BLaER1 (cell line): ENCODE data around the gene CDK12.
"Not testable (repeated sequence)": the region's sequence is repeated elsewhere in the genome, so short reads cannot be mapped to it uniquely, and the experiment has no call there.

Experiments used
- H3K27ac ChIP-seq: shearing (Covaris generic); formaldehyde crosslinking; 2 replicates; pipeline ENCODE4 v1.8.1; 2022
- H3K27me3 ChIP-seq: shearing (Covaris generic); formaldehyde crosslinking; 2 replicates; pipeline ENCODE4 v1.8.1; 2022
- H3K36me3 ChIP-seq: shearing (Covaris generic); formaldehyde crosslinking; 2 replicates; pipeline ENCODE4 v1.8.1; 2022
- H3K4me1 ChIP-seq: shearing (Covaris generic); formaldehyde crosslinking; 2 replicates; pipeline ENCODE4 v1.8.1; 2022
- H3K4me2 ChIP-seq: shearing (Covaris generic); formaldehyde crosslinking; 2 replicates; pipeline ENCODE4 v1.8.1; 2022
- H3K4me3 ChIP-seq: shearing (Covaris generic); formaldehyde crosslinking; 2 replicates; pipeline ENCODE4 v1.8.1; 2022
- H3K9ac ChIP-seq: shearing (Covaris generic); formaldehyde crosslinking; 2 replicates; pipeline ENCODE4 v1.8.1; 2022
- H3K9me3 ChIP-seq: shearing (Covaris generic); formaldehyde crosslinking; 2 replicates; pipeline ENCODE4 v1.8.1; 2022
- H4K20me1 ChIP-seq: shearing (Covaris generic); formaldehyde crosslinking; 2 replicates; pipeline ENCODE4 v1.8.1; 2022
- Cebpa-rat ChIP-seq: shearing (Covaris generic); IDR thresholded peaks from 2 replicates; pipeline ENCODE4 v1.8.1; 2022

CDK12 gene

GRCh38 chr17:39461926-39462569 is 762 bp downstream of the CDK12 start:
- Histone ChIP-seq H3K9ac (peak overlapping the region; percentile 97), H3K4me1 (peaks cover 29% of the 10 kb centered on the region), H3K27me3 (no peaks in the 10 kb centered on the region), H3K4me3 (peak overlapping the region; percentile 79), H3K9me3 (no peaks in the 10 kb centered on the region), H3K27ac (peak overlapping the region; percentile 97), H4K20me1 (peaks cover 52% of the 10 kb centered on the region), H3K36me3 (peaks cover 13% of the 10 kb centered on the region), H3K4me2 (peak overlapping the region; percentile 94)
- TF ChIP-seq Cebpa-rat, result no peak

- H3K36me3 ChIP-seq, result peaks cover 21% of the 10 kb centered on the region
- peak overlapping the region; percentile 94 for H3K4me2 ChIP-seq
- peak overlapping the region; percentile 79 for H3K4me3 ChIP-seq
- peaks cover 29% of the 10 kb centered on the region for H3K4me1 ChIP-seq
- no peak for TF ChIP-seq Cebpa-rat
- peak overlapping the region; percentile 97 for H3K27ac ChIP-seq
- H3K9me3 ChIP-seq, result no peaks in the 10 kb centered on the region
- peaks cover 60% of the 10 kb centered on the region for H4K20me1 ChIP-seq
- no peaks in the 10 kb centered on the region for H3K27me3 ChIP-seq
- peak overlapping the region; percentile 97 for H3K9ac ChIP-seq
Observed at GRCh38 chr17:39462631-39463375, 1.5 kb downstream of the CDK12 start.

DNA sequence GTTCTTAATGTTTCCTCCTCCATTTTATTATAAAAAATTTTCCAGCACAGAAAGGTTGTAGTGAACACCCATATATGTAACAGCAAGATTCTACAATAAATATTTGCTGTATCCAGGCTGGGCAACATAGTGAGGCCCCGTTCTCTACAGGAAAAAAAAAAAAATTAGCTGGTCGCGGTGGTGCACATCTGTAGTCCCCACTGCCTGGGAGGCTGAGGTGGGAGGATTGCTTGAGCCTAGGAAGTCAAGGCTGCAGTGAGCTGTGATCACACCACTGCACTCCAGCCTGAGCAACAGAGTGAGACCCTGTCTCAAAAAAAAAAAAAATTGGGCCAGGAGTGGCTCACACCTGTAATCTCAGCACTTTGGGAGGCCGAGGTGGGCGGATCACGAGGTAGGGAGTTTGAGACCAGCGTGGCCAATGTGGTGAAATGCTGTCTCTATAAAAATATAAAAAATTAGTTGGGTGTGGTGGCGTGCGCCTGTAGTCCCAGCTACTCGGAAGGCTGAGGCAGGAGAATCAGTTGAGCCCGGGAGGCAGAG is 3.4 kb downstream of the CDK12 start:
- Histone ChIP-seq H3K4me3 (peak overlapping the region; percentile 79), H4K20me1 (peaks cover 79% of the 10 kb centered on the region), H3K4me1 (peaks cover 29% of the 10 kb centered on the region), H3K9ac (peak overlapping the region; percentile 97), H3K4me2 (peak overlapping the region; percentile 94), H3K36me3 (peaks cover 37% of the 10 kb centered on the region)
- not testable (repeated sequence) for H3K27ac ChIP-seq, H3K27me3 ChIP-seq, H3K9me3 ChIP-seq

DNA sequence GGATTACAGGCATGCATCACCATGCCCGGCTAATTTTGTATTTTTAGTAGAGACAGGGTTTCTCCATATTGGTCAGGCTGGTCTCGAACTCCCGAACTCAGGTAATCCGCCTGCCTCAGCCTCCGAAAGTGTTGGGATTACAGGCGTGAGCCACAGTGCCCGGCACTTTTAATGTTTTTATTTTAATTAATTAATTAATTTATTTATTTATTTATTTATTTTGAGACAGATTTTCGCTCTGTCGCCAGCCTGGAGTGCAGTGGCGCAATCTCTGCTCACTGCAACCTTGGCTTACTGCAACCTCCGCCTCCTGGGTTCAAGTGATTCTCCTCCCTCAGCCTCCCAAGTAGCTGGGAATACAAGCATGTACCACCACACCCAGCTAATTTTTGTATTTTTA is 7.3 kb downstream of the CDK12 start:
- H3K9me3 ChIP-seq, H3K4me3 ChIP-seq, H3K4me2 ChIP-seq, H3K9ac ChIP-seq, H3K27ac ChIP-seq, H3K27me3 ChIP-seq: not testable (repeated sequence)
- Histone ChIP-seq H3K36me3 (peaks cover 76% of the 10 kb centered on the region), H3K4me1 (peaks cover 24% of the 10 kb centered on the region), H4K20me1 (peaks cover 97% of the 10 kb centered on the region)

- Histone ChIP-seq H3K4me1 (no peaks in the 10 kb centered on the region), H3K4me2 (no peak overlapping the region), H3K36me3 (peaks cover 97% of the 10 kb centered on the region), H3K4me3 (no peak overlapping the region), H4K20me1 (peaks cover 94% of the 10 kb centered on the region), H3K9me3 (no peaks in the 10 kb centered on the region), H3K27me3 (no peaks in the 10 kb centered on the region), H3K27ac (no peak overlapping the region), H3K9ac (no peak overlapping the region)
- no peak for TF ChIP-seq Cebpa-rat
Observed at GRCh38 chr17:39473310-39473709, 12.0 kb downstream of the CDK12 start.

DNA sequence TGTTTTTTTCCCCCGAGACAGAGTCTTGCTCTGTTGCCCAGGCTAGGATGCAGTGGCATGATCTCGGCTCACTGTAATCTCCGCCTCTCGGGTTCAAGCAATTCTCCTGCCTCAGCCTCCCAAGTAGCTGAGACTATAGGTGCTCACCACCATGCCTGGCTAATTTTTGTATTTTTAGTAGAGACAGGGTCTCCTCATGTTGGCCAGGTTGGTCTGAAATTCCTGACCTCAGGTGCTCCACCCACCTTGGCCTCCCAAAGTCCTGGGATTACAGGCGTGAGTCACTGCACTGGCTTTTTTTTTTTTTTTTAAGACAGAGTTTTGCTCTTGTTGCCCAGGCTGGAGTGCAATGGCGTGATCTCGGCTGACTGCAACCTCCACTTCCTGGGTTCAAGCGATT is 18.3 kb downstream of the CDK12 start:
- Histone ChIP-seq H3K36me3 (peaks cover 99% of the 10 kb centered on the region), H4K20me1 (peaks cover 89% of the 10 kb centered on the region)
- H3K9ac ChIP-seq, H3K4me1 ChIP-seq, H3K4me2 ChIP-seq, H3K27ac ChIP-seq, H3K9me3 ChIP-seq, H3K4me3 ChIP-seq, H3K27me3 ChIP-seq: not testable (repeated sequence)

DNA sequence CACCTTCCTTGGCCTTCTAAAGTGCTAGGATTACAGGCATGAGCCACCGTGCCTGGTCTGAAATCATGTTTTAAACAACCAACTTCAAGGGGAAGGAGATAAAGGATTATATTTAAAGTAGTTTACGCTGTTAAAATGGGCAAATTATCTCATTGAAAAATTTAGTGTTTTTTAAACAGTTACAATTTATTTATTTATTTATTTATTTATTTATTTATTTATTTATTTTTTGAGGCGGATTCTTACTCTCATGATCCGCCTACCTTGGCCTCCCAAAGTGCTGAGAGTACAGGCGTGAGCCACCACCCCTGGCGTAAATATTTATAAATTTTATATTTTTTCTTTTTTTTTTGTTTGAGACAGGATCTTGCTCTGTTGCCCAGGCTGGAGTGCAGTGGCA is 22.2 kb downstream of the CDK12 start:
- no peak overlapping the region for H3K4me2 ChIP-seq
- no peak overlapping the region for H3K4me3 ChIP-seq
- TF ChIP-seq Cebpa-rat, result no peak
- no peaks in the 10 kb centered on the region for H3K9me3 ChIP-seq
- H3K27ac ChIP-seq, result no peak overlapping the region
- H3K9ac ChIP-seq, result no peak overlapping the region
- H4K20me1 ChIP-seq, result peaks cover 88% of the 10 kb centered on the region
- H3K36me3 ChIP-seq, result peaks cover 97% of the 10 kb centered on the region
- no peaks in the 10 kb centered on the region for H3K27me3 ChIP-seq
- H3K4me1 ChIP-seq, result no peaks in the 10 kb centered on the region

GRCh38 chr17:39484178-39484577 is 22.9 kb downstream of the CDK12 start:
- H3K4me2 ChIP-seq, result no peak overlapping the region
- no peak overlapping the region for H3K9ac ChIP-seq
- H3K4me1 ChIP-seq, result no peaks in the 10 kb centered on the region
- H4K20me1 ChIP-seq, result peaks cover 88% of the 10 kb centered on the region
- H3K36me3 ChIP-seq, result peaks cover 97% of the 10 kb centered on the region
- H3K27me3 ChIP-seq, result no peaks in the 10 kb centered on the region
- no peak overlapping the region for H3K27ac ChIP-seq
- no peaks in the 10 kb centered on the region for H3K9me3 ChIP-seq
- no peak overlapping the region for H3K4me3 ChIP-seq
- no peak for TF ChIP-seq Cebpa-rat

- Histone ChIP-seq H3K36me3 (peaks cover 97% of the 10 kb centered on the region), H3K9me3 (no peaks in the 10 kb centered on the region), H3K27me3 (no peaks in the 10 kb centered on the region), H3K27ac (no peak overlapping the region), H3K4me1 (no peaks in the 10 kb centered on the region), H3K4me2 (no peak overlapping the region), H4K20me1 (peaks cover 80% of the 10 kb centered on the region), H3K9ac (no peak overlapping the region), H3K4me3 (no peak overlapping the region)
- no peak for TF ChIP-seq Cebpa-rat
Observed at GRCh38 chr17:39485555-39485954, 24.3 kb downstream of the CDK12 start.

- no peak overlapping the region for H3K4me2 ChIP-seq
- H3K4me1 ChIP-seq, result no peaks in the 10 kb centered on the region
- peaks cover 97% of the 10 kb centered on the region for H3K36me3 ChIP-seq
- no peaks in the 10 kb centered on the region for H3K27me3 ChIP-seq
- no peak for TF ChIP-seq Cebpa-rat
- H4K20me1 ChIP-seq, result peaks cover 73% of the 10 kb centered on the region
- H3K9me3 ChIP-seq, result no peaks in the 10 kb centered on the region
- H3K4me3 ChIP-seq, result no peak overlapping the region
- no peak overlapping the region for H3K9ac ChIP-seq
- no peak overlapping the region for H3K27ac ChIP-seq
Observed at GRCh38 chr17:39486242-39486641, 25.0 kb downstream of the CDK12 start.

DNA sequence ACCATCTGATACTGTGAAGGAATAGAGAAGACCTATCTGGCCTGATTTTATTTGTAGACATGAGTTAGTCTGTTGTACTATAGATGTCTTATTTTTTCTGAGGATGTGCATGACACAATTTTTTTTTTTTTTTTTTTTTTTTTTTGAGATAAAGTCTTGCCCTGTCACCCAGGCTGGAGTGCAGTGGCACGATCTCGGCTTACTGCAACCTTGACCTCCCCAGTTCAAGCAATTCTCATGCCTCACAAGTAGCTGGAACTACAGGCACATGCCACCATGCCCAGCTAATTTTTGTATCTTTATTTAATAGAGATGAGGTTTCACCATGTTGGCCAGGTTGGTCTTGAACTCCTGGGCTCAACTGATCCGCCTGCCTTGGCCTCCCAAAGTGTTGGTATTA is 26.2 kb downstream of the CDK12 start:
- H3K4me1 ChIP-seq, H3K9ac ChIP-seq, H3K27me3 ChIP-seq, H3K9me3 ChIP-seq, H3K4me3 ChIP-seq, H3K27ac ChIP-seq, H3K4me2 ChIP-seq: not testable (repeated sequence)
- H3K36me3 ChIP-seq, result peaks cover 97% of the 10 kb centered on the region
- peaks cover 62% of the 10 kb centered on the region for H4K20me1 ChIP-seq
